Lung microvascular endothelial cell (primary cell): ENCODE data around the gene PPP1R3G. TPM values are rescaled to one million over a fixed set of nuclear protein-coding genes. Genes with fewer than 3 reads are reported as not detected.

Source experiments
- DNase-seq, 2 donors: peaks; one replicate each; pipeline versions ENCODE4 v3.0.0 to v3.0.0-alpha.2; 2010; ENCODE audit warnings: low read depth in 2 of 2
- total RNA-seq: library from RNA; depleted of rRNA; stranded (reverse); fragments of >200 nt; gene quantifications from 2 replicates; pipeline ENCODE4 v1.2.1, GENCODE V29; 2014

Gene PPP1R3G
- total RNA-seq, 1 donor from 2014 or later, result 1.6 TPM

DNA sequence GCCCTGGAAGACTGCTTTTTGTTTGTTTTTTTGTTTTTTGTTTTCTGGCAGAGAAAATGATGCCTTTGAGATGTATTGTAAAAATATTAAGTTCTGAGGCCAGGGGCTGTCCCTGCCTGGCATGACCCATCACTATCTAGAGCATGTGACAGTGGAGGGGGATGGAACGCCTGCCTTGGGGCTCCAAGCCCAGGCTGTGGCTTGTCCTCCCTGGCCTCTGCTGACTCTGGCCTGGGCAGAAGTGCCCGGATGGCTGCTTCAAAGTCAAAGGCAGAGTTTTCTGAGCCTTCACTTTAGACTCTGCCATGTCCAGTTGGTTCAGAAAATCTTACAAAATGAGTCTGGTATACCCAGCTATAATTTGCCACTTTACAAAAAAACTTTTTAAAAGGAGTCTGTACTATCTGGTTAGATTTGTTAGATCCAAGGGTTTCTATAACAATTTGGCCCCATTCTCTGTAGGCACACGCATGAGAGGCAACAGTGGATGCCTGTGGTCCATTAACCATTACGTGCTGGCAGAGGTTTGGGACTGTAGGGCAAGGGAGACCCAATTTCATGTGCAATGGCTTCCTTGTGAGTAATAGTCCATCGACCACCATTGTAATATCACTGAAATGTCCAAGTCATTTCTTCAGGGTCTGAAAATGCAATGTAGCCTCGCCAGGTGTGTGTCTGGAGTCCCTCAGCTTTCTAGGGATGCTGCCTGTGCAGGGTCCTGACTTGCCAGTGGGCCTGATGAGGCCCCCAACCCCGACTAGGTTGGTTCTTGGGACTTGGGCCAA lies 8.3 kb downstream of the PPP1R3G start:
- DNase-seq, result no peak

DNA sequence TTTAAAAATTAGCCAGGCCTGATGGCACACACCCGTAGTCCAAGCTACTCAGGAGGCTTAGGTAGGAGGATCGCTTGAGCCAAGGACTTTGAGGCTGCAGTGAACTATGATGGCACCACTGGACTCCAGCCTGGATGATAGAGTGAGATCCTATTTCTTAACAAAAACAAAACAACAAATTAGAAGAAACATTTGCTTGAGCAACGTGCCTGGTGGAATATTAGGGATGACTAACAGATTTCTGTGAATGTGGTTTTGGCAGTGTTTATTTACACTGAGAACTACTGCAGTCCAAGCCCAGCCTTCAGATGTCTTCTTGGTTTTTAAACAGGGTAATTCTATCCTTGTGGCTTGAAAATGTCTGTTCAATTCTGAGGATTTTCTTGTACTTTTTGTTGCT lies 9.2 kb downstream of the PPP1R3G start:
- peak in 1 of 2 donors; percentile 63 for DNase-seq

DNA sequence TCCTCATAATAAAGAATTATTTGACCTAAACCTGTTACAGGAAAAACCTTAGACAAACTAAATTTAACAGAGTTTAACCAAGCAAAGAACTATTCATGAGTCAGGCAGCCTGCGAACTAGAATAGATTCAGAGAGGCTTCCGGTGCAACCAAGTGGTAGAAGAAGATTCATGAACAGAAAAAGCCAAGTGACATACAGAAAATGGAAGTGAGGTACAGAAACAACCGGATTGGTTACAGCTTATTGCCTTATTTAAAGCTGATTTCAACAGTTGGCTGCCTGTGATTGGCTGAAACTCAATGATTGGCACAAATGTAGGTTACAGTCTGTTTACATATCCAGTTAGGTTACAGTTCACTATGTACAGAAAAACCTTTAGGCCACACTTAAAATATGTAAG lies 10.1 kb downstream of the PPP1R3G start:
- peak in 1 of 2 donors; percentile 24 for DNase-seq

DNA sequence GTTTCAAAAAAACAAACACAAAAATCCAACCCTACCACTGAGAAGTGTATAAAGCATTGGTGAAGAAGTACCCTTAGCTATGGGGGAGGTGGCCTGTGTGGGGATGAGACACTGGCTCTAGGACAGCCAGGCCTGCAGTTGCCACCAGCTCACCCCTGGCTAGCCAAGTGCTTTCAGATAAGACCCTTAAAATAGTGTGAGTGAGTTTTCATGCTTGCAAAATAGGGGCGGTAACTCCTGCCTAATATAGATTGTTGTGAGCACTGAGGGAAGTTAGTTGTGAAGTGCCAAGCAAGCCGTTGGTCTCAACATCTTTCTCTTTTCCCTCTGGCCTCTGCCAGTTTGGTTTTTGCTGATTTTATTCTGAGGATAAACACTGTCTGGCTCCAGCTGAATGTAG lies 11.3 kb downstream of the PPP1R3G start:
- no peak for DNase-seq

DNA sequence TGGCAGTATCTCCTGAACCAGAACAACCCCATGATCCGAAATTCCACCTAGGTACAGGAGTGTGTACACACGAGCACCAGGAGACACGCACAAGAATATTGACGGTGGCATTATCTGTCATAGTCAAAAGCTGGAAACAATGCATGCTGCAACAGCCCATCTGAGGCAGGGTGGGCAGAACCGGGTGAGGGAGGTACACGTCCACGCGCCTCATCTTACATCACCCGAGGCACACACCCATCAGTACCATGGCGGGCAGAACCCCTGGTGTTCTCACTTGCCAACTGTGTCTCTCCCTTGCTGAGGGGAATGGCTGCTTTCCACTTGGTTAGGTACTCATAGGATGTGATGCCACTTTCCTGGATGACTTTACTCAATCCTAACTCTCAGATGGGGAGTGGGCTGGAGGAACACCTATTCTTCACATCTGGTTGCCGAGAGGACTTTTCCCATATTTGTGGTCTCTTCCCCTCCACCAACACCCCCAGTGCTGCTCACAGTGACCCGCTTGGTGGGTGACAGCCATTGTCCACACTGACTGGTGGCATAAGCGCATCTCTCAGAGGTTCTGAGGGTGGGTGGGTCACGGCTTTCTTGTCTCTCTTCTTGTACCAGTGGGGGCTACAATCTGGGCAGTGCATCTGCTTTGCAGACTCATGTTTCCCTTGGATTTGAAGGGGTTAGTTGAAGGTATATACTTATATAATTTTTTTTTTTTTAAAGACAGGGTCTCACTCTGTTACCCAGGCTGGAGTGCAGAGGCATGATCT lies 13.5 kb downstream of the PPP1R3G start:
- DNase-seq, result no peak

DNA sequence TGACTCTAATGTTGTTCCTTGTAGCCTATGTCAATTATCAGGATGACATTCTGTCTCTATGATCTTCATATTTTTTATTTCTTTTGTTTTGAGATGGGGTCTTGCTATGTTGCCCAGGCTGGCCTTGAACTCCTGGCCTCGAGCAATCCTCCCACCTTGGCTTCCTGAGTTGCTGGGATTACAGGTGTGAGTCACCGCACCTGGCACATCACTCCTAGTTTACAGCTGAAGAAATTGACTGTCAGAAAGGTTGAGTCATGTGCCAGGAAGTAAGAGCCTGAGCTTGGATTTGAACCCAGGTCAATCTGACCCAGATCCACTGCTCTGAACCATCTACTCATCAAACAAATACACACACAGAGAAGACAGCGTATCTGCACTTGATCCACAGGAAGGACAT lies 14.4 kb downstream of the PPP1R3G start:
- no peak for DNase-seq

DNA sequence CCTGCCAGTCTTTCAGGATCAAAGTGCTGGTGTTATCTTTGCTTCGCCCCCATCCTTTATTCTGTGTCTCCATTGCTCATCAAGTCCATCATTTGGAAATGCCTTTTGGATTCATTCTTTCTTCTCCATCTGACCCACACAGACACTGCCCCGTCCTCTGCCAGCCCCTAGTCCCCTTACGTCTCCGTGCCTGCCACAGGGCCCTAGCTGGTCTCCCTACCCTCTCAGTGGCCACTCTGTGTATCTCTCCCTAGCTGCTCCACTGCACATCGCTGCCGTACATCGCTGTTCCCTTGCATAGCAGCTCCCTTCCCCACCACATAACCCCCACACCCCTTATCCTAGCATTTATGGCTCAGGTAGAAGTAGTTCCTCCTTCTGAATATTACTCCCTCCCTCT lies 15.7 kb downstream of the PPP1R3G start:
- no peak for DNase-seq

DNA sequence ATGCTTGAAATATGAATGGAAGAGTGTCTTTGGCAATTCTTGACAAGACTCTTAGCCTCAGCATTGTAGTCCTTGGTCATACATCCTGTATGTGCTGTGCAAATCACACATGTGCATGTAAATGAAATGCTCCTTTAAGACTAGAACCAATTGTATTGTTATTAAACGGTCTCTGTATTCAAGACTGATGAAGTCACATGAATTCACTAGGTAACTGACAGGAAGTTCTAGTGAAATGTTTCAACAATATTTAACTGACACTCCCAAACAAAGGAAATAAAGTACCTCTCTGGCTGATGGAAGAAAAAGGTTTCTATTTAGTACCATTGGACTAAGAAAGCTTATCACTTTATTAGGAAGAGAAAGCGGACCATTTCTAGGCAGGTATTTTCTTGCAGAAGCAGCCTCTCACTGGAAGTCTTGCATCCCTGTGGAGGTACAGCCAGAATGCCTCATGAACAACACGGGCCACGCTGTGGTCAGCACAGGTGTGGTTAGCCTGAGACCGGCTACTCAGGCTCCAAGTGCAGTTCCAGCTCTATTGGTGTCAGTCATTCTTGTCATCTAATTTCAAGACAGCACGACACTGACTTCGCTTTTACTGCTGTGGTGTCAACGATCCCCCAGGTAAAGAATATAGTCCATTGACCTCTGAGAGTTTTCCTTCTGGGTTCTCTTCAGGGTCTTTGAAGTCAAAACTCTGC lies 17.3 kb downstream of the PPP1R3G start:
- peak in 1 of 2 donors; percentile 19 for DNase-seq

DNA sequence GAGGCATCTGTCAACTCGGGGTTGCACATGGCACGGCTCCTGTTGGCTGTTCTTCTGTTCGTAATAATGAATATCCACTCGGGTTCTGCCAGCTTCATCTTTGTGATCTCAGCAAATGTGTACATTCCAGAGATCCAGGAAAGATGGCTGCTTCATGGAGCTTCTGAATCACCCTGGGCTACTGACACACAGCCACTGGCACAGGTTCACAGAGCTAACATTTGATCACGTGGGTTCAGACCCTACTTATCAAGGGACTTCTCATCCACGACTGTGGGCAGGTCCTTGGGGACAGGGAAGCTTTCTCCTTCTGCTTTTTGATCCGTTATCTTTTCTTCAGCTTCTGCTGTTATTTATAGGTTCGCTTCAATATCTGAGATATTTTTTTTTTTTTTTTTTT lies 18.1 kb downstream of the PPP1R3G start:
- no peak for DNase-seq

DNA sequence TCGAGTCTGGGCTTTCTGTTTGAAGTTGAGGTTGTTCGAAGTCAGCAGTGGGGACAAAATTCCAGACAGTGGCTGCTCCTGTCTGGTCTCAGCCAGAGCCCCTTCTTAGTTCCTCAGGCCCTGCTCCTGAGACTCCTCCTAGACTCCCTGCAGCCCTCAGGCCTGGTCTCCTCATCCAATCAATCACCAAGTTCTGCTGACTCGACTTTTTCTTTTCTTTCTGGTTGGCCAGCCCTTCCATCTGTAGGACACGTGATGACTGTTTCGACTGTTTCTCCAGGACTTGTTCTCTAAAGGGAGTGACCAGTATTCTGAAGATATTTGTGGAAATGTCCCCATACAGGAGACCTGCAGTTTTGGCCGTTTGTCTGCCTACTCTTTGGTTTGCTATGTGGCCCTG lies 19.5 kb downstream of the PPP1R3G start:
- DNase-seq, result no peak

DNA sequence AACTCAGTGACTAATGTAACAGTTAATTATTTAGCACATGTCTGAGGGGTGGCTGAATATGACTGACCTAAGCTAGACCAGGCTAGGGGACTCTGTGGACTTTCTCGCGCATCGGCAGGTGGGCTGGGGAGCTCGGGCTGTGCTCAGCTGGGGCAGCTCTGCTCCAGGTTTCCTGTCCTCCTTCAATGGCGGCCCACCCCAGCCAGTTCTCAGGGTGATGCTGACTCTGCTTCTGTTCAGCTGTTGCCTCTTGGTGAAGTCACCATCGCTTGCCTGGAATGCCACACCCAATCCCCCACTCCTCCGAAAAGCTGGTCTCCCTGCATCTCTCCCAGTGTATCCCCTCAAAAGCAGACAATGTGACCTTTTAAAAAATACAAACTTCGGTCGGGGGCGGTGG lies 20.0 kb downstream of the PPP1R3G start:
- DNase-seq, result no peak

DNA sequence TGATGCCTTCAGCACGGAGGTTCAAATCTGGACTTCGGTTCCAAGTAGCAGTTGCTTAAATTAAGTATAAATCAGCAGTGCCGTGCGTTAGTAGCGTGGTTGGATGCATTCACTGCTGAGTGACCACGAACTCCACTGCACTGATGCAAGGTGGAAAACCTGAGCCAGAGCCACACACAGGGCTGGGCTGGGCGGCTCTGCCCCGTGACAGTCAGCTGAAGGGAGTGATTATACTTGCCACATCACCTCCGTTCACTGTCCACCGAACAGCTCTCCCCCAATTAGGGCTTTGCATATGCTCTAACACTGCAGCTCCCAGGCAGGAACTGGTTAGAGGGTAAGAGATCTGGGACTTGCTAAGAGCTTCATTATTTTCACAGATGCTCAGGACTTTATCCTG lies 22.2 kb downstream of the PPP1R3G start:
- no peak for DNase-seq

DNA sequence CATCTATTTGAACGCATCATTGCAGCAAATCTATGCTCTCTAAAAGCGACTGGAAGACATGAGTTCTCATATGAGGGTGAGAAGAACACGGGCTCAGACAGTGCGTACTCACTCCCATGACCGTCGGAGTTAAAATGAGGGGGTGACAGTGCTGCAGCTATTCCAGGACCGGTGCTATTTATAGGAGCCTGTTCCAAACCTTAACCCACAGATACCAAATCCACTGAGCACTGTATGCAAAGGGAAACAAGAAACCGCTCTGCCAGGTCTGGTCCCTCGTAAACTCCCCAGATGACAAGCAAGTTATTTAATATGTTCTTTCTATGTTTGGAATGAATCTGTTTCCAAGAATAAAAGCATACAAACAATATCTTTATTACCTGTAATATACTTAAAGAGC lies 22.9 kb downstream of the PPP1R3G start:
- no peak for DNase-seq

DNA sequence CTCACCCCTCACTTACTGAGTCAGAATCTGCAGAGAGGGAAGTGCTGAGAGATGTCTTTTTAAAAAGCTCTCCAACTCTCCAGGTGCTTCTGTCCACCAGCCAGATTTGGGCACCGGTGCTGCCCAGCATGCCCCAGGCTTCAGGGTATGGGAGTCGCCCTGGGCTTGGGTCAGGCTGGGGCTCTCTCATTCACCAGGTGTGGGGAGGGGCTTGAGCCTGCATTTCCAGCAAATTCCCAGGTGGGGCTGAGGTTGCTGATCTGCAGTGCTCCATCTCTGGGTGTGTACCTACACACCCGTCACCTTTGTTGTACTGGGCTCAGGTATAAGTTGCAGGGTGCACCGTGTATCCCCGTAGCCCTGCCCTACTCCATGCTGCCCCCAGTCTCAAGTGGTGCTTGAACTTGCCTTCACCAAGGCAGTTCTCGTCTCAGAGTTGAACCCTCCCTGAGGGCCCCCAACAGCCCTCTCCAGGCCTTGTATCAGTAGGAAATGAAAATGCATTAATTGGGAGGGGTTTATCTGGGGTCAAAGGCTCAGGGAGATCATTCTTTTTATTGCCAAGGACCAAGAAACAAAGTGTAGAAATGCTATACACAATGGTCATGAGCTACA lies 23.5 kb downstream of the PPP1R3G start:
- no peak for DNase-seq

DNA sequence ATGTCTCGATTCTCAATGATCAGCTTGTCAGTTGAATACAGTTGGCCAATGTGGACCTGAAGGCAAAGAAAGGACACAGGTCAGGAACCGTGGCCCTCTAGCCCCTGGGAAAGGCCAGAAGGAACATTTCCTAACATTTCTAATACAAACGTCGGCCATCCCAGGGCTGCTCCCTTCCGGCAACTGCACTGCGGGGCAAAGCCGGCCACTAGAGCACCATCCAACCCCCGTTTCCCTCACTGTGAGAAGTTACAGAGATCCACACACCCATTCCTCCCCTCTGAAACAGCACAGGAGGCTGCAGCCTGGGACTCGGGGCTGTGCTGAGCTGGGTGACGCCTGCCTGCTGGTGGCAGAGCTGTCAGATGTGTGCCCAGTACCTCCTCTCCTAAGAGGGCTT lies 24.3 kb downstream of the PPP1R3G start:
- no peak for DNase-seq

DNA sequence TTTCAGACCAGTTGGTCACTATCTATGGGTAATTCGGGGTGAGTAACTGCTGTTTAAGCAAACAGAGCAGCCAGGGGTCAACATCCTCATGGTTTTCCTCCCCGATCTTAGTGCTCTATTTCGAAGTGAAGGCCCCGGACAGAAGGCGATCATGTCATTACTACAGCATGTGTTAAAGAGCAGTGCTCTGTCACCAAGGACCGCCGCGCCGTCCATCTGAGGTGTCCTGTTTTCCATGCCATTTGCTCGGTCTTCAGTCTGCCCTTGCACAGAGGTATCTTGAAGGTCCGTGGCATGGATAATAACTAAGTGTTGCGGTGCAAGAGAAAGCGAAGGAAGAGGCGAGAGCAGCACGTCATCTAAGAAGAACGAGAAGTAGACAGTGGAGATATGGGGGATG lies 25.1 kb downstream of the PPP1R3G start:
- no peak for DNase-seq

DNA sequence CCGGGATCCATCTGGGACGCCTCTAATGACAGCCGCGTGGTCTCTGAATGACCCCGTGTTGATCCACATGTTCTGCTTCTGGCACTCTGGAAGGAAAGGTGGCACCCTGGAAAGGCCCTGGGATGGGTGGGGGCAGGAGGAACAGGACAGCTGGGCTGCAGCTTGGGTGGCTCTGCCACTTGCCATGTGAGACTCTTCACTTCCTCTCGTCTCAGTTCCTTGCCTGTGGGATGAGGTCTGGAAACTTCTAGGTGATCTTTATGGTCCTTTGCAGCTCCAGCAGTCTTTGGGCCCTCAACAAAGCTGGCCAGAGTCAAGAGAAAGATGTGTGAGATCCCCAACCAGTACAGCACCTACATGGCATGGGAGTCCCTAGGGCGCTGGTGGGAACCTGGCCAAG lies 26.5 kb downstream of the PPP1R3G start:
- no peak for DNase-seq

DNA sequence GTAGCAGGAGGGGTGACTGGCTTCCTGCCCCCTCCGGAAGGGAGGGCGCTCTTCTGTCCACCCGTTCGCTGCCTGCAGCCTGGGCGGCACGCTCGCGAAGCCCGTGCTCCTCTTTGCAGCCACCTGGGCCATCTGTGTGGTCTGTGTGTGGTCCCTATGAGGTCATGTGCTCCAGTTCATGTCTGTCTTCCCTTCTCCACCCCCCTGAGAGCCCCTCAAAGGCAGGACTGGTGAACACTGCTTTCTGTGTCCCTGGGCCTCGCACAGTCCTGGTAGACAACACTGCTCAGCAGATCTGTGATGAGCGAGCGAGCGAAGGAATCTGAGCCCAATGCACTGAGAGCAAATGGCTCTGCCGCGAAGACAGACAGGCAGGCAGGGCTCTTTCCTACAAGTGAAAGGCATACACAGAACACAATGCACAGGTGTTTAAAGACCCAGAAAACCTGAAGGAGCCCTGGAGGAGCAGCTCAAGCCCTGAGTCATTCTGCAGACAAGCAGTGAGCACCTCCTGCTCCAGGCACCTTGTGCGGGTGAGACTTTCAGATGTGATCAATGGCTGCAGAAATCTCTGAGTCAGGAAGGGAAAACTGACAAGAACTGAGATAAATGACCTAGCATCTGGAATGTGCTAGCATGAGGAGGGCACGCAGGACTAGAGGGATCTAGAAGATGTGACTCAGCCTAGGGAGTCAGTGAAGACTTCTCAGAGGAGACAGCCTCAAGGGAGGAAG lies 27.1 kb downstream of the PPP1R3G start:
- peak in 1 of 2 donors; percentile 66 for DNase-seq

DNA sequence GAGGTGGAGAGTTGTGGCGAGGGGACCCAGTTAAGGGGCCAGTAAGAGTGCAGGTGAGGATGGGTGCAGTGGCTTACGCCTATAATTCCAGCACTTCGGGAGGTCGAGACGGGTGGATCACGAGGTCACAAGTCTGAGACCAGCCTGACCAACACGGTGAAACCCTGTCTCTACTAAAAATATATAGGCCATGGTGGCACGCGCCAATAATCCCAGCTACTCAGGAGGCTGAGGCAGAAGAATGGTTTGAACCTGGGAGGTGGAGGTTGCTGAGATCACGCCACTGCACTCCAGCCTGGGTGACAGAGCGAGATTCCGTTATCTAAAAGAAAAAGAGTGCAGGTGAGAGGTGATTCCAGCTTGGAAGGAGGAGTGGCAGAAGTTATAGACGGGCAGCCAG lies 28.0 kb downstream of the PPP1R3G start:
- DNase-seq, result no peak

DNA sequence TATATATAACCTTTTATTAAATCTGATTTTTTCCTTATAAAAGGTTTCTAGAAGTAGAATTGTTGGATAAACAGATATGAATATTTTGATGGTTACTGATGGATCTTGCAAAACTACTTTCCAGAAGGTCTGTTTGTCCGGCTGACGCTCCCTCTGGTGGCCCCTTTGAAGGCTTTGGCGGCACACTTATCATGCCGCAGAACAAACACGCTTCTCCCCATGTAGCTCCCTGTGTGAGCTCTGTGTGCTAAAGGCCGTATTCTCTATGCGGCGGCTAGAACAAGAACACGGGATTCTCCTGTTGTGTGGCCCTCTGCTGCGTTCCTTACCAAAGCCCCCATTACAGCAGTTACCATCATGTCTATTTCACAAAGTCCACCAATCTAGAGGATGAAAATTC lies 30.0 kb downstream of the PPP1R3G start:
- peak in 1 of 2 donors; percentile 43 for DNase-seq

DNA sequence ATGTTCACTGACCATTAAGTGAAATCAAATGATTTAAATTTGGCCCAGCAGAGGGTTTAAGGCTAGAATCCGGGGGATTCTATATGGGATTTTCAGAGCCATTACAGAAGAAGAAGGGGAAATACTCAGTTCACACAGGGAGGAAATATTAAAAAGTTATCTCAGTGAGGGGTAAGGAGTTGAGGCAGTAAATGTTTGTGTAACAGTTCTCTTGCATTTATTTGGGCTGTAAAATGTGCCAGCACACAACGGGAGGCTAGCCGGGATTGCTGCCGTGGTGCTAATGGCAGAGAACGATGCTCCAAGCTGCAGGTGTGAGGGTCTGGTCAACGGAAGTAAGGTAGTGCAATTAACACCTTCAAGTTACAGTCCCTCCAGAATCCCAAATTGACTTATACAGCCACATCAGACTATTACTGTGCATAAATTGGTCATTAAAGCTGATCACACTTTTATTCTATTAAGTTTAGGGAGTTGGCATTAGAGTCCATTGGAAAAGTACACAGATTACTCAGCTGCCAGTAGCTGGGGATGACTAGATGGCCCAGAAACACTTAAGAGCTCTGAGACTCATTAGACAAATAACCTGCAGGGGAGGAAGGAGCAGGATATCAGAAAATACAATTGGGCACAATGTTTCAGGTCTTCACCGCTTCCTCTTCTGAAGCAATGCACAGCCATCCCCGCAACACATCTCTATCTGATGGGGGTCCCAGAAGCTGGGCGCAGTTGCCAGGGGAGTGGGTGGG lies 31.3 kb downstream of the PPP1R3G start:
- no peak for DNase-seq
